Skin of body (tissue), 2 donors: ENCODE data around the gene MAP3K8. TPM values are rescaled to one million over a fixed set of nuclear protein-coding genes. Genes with fewer than 3 reads are reported as not detected.
"Not testable (repeated sequence)": the region's sequence is repeated elsewhere in the genome, so short reads cannot be mapped to it uniquely, and the experiment has no call there.

Experiments used
- DNase-seq: peaks from one replicate; lab custom pipeline; 2025; lab: John Stamatoyannopoulos, UW
- total RNA-seq: library from RNA; depleted of rRNA; stranded (reverse); fragments of >200 nt; gene quantifications from one replicate; pipeline ENCODE4 v1.2.3, GENCODE V29; 2014

Gene MAP3K8
- total RNA-seq, 1 donor from 2014 or later = 25.5 TPM

DNA sequence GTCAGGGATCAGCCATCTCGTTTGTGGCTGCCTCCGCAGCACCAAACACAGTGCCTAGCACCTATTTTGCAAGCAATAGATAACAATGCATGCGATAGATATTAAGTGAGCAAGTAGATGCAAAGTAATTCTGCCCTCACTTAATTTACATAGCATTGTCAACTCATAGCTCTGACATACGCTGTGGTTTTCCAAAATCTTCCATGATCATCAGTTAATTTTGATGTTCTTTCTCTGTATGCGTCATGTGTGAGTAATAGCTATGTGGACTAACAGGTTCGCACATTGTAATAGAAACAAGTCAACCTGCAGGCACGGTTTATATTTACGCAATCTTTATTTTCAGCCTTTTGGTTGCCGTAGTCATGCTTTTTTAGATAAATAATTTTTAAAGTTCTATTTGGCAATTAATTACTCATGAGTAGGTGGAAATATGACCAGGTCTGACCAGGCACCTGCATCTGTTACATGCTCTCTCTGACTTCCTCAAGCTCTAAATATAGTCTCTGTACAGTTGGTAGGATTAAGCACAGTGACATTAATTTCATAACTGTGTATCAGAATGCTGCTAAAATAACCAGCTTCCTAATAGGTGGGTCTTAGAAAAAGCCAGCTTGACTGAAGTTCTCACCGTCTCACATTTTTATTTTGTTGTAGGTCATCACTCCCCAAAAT lies 13.3 kb downstream of the MAP3K8 start:
- no peak for DNase-seq

DNA sequence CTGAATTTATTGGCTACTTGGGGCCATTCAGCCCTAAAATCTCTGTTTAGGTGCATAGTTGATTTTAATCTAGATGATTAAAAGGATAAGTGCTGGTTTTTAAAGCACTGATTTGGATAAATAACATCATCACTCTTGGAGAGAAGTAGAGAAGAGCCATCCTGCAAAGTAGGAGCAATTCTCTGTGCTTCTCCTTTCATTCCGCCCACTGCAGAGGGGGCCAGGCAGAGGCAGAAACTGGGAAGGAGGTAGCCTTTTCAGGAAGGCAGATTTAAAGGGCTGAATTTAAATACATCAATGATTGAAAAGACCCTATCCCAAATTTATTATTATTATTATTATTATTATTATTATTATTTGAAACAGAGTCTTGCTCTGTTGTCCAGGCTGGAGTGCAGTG lies 14.1 kb downstream of the MAP3K8 start:
- DNase-seq = no peak

DNA sequence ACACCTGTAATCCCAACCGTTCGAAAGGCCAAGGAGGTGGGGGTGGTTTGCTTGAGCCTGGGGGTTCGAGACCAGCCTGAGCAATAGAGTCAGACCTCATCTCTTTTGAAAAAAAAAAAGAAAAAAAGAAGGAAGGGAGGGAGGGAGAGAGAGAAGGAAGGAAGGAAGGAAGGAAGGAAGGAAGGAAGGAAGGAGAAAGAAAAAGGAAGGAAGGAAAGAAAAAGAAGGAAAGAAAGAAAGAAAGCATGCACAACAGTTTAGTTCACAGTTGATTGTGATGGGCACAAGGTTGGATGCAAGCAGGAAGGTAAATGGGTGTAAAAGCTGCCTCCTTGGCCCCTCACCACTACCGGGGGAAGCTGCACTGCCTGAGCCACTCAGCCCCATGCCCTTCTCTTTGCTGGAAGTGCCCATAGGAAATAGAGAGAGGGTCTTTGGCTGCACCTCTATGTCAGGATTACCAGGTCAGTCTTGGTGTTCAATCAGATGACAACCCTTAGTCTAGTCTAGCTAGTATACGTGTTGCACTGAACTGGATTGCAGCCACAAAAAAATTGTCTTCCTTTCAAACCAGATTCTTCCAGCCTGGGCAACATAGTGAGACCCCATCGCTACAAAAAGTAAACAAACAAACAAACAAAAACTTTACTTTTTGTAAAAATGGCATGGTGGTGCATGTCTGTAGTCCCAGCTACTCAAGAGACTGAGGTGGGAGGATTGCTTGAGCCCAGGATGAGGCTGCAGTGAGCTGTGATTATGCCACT lies 20.0 kb downstream of the MAP3K8 start:
- no peak for DNase-seq

DNA sequence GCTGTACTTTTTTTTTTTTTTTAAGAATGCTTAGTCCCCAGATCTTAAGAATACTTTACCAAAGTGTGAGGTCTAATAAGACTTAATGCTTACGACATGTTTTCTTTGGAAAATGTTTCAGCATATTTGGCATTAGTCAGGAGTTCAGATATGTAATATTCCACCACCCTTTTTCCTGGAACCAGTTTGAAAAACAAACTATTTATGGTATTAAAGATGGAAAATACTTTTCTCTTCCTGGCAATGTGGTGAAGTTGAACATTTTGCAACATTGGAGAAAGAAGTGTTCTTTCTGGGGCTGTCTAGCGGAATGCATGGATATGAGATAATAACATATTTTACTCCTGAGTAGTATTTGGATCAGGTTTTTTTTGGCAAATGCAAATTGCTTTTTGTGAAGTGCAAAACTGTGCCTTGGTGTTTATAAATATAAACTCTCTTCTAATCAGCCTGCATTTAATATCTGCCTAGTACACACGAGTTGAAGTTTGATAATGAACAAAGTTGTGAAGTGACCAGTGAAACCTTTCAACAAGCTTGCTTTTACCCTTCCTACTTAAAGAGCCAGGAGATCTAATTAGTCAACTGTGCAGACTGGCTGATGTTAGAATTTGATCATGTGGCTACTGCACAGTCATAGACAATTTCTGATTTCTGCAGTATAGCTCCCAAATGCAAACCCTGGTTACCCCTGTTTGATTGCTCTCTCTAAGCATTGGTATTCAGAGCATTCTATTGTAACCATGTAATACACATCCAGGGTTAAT lies 20.9 kb downstream of the MAP3K8 start:
- peak; percentile 91 for DNase-seq

DNA sequence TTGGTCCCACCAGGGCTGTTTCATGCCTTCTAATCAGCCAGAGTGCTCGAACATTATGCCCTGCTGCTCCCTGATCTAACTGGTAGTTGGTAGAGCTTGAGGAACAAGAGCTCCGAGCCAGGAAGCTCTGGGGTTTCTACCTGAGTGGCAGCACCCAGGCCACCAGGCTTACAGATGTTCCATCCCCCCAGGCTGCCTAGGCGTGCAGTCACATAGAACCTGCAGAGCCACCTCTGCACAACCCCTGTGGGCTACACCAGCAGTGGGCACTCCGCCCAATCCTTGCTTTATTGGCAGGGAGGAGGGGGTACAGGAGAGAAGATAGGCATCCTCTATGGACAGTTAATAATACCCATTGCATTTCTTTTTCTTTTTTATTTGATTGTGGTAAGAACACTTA lies 21.8 kb downstream of the MAP3K8 start:
- DNase-seq = no peak

DNA sequence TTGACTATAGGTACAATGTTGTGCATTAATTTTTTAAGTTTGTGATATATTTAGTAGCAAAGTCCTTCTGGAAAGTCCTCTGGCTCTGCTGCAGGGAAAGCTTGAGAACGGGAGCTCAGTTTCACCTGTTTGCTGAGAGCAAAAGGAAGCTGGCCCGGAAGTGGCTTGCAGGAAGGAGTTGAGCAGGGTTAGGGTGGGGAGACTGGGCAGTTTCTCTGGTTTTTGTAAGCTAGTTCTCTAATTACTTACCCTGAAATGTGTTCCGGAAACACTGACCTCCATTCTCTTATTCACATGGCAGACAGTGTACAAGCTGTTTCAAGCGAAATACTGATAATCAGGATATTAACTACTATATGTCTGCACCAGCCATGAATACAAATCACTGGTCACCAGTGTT lies 22.3 kb downstream of the MAP3K8 start:
- DNase-seq = no peak

DNA sequence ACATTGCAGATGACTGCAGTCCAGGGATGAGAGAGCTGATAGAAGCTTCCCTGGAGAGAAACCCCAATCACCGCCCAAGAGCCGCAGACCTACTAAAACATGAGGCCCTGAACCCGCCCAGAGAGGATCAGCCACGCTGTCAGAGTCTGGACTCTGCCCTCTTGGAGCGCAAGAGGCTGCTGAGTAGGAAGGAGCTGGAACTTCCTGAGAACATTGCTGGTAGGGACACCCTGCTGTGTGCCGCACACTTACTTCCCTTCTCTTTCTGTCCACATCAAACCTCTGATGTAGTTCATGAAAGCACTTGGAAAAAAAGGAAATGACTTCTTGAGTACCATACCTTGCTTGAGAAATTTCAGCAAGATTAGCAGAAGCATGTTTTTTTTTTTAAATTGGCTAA lies 25.3 kb downstream of the MAP3K8 start:
- DNase-seq = no peak

DNA sequence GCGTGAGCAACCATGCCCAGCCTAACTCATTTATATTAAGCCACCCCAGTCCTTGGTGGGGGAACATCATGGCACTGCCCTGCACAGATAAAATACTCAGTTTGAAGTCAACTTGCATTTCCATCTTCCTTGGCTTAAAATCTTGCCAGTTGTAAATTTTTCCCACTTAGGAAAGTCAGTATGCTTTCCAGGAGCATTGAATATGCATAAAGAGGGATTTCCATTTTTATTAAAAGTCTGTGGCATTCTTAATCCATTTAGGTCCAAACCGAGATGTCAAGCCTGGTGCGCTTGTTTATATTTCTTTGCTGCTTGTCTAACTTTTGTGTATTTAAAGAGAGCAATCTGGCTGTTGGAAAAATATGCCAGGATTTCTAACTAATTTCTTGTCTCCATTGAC lies 26.1 kb downstream of the MAP3K8 start:
- DNase-seq = no peak

DNA sequence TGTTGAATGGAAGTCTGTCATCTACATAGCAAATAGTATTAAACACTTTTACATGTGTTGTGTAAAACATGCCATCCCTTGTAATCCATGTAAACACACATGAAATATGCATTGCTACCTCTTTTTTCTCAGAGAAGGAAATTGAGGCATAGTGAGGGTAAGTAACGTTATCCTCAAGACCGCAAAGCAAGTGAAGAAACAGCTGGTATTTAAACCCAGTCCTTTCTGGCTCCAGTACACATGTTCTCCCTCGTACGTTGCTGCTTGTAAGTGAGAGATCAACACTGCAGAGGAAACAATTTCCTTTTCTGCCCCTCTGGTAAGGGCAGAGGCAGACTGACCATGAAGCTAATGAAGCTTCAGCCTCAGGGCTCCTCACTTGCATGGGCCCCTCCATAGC lies 28.5 kb downstream of the MAP3K8 start:
- no peak for DNase-seq

DNA sequence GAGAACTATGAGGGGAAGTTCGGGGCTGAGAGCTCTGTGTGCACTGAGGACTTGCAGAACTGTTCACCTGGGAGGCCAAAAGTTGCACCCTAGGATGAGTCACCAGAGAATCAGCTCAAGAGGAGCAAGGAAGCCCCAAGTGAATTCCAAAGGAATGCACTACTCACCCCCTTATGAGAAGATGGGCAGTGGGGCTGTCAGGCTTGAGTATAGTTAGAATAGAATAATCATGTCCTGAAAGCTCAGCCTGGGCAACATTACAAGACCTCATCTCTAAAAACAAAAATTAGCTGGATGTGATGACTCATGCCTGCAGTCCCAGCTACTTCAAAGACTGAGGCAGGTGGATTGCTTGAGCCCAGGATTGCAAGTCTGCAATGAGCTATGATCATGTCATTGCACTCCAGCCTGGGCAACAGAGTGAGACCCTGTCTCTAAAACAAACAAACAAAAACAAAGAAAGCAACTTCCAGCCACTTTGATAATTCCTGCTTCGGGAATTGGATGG lies 30.0 kb downstream of the MAP3K8 start:
- DNase-seq = no peak

DNA sequence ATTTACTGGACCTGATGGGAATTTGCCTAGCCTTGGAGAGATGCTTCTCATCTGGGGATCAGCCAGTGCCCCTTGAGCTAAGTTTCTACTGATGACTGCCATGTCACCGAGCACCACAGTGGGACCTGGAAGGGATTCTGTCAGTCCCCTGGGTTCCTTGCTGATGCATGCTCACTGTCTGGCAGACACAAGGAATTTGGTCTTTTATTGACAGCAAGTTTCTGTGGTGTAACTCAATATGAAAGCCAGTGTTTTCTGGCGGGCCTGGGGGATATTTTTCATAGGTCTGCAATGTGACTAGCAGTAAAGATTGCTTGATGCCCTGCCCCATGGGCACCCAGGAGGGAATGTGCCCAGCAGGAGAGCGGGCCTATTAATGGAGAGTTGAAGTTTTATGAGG lies 30.7 kb downstream of the MAP3K8 start:
- DNase-seq = no peak

DNA sequence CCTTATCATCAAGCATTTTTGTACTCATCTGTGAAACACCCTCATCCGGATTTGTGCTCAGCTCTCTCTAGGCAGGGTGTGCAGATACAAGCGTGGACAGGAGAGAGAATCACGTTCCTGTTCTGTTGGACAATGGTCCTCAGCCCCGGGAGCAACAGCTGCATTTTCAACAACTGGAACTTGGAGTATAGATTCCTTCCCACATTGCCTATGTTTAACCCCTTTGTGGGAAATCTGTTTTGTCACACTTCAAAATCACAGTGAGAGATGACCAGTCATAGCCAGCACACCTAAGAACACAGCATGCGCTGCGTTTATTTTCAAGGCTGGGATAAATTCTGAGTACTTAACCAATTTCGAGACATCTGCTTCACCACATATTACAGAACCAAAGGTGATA lies 32.5 kb downstream of the MAP3K8 start:
- no peak for DNase-seq

DNA sequence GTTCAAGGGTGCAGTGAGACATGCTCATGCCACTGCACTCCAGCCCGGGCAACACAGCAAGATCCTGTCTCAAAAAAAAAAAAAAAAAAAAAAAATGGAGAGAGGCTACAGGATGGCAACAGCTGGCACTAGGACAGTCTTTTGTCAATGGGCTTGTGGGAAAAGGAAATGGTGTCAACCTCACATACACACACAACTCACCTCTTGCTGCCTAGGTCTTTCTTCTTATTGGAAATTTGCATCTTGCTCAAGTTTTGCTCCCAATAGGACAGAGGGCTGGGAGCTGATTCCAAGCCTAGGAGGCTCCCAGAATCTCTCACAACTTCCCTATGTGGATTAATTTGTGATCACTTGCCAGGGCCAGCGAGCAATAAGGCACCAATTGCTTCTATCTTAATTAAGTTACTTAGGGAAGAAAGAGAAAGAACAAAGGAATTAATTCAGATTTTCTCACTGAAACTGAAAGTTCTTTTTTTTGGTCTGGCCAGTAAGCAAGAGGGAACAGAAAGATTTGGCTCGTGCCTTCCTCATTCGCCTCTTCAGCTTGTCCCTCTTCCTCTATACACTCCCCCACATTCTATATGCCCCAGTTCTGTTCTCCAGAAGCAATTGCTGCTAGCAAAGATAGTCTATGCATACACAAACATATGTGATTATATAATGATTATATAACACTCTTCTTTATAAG lies 33.8 kb downstream of the MAP3K8 start:
- DNase-seq = no peak

DNA sequence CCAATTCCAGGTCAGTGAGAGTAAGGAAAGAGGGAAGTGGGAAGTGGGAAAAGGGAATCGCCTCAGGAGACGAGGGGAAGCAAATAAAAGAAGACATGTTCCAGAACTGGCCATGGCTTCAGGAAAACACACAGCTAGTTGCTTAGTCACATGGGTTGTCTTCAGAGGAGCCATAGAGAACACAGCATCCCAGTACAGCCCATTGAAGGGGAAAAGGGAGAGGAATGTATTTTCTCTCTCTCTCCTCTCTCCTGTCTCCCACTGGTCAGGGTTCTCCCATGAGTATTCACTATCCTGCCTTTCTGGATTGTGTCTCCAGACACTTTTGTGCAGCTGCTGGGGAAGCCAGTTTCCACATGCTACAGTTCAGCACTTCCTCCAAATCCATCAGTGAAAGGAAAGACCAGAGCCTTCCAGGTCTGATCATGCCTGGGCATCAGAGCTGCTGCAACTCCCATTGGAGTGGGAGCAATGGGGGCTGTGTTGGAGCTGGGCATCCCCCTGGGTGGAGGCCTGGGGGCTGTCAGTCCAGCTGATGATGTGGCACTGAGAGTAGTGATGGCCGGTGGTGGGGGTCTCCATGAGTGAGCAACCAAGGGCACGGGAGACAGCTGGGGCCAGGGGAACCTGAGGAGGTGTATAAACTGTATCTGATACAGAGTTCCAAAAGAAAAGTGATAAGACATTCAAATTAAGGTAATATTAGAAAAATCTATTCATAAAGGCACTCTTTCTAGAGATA lies 38.6 kb downstream of the MAP3K8 start:
- DNase-seq = no peak

DNA sequence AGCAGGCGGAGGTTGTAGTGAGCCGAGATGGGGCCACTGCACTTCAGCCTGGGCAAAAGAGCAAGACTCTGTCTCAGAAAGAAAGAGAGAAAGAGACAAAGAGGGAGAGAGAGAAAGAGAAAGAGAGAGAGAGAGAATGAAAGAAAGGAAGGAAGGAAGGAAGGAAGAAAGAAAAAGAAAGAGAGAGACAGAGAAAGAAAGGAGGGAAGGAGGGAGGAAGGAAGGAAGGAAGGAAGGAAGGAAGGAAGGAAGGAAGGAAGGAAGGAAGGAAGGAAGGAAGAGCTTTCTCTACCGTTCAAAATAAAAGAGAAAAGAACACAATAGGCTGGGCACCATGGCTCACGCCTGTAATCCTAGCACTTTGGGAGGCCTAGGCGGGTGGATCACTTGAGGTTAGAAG lies 41.5 kb downstream of the MAP3K8 start:
- DNase-seq = not testable (repeated sequence)

DNA sequence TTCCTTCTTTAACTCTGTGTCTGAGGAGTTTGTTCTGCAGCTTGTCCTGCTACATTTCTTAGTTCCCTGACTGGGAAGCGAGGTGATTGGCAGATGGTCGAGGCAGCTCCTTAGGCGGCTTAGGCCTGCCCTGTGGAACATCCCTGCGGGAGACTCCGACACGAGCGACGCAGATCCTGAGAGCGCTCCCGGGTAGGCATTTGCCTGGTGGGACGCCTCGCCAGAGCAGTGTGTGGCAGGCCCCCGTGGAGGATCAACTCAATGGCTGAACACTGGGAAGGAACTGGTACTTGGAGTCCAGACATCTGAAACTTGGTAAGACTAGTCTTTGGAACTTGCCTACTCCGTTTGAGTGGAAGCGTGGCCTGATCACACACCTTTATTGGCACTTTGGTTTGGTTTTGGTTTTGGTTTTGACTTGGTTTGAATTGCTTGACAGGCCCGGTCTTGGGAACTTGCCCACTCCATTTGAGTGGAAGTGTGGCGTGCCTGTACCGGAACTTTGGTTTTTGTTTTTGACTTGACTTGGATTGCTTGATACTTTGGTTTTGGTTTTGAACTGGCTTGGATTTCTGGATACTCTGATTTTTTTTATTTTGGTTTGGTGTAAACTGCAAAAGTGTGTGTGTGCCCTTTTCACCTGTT lies 42.6 kb downstream of the MAP3K8 start:
- DNase-seq = no peak

DNA sequence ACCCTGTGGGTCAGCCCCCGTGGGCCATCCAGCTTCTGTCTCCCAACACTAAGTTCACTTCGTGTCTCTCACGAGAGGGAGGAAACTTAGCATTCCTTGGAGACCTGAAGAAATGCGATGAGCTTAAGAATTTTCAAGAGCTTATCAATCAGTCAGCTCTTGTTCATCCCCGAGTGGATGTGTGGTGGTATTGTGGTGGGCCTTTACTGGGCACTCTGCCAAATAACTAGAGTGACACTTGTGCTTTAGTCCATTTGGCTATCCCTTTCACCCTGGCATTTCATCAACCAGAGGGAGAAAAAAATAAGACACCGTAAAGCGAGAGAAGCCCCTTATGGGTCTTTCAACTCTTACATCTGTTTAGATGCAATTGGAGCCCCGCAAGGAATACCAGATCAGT lies 45.5 kb downstream of the MAP3K8 start:
- not testable (repeated sequence) for DNase-seq

DNA sequence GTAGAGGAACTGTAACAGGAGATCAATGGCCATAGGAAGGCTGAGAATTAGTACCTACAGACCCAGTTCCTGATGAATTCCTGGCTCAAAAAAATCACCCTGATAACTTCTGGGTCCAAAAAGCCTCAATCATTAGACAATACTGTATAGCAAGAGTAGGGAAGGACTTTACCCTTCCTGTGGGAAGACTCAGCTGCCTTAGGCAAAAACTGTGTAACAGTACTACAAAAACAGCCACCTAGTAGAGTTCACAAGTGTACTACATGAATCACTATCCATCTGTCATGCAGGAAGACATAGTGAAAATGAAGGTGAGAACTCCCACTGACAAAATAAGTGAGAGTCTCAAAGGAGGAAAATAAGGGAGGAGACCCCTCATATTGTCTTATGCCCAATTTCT lies 47.6 kb downstream of the MAP3K8 start:
- no peak for DNase-seq

DNA sequence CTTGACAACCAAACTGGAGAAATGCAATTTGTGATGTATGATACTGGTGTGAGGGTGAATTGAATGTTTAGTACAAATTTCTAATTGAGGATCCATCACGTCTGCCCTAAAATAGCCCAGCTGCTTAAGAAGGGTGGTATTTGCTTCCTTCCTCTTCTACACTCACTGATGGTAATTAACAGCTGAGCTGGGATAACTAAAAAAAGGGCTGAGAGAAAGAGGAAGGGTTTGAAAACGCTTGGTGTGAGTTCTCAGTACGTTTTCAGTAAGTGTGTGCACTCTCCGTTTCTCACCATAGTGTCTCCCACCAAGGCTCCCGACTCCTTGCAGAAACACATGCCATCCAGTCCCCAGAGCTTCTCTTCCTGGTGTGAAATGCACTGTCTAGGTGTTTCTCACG lies 54.3 kb downstream of the MAP3K8 start:
- DNase-seq = no peak

DNA sequence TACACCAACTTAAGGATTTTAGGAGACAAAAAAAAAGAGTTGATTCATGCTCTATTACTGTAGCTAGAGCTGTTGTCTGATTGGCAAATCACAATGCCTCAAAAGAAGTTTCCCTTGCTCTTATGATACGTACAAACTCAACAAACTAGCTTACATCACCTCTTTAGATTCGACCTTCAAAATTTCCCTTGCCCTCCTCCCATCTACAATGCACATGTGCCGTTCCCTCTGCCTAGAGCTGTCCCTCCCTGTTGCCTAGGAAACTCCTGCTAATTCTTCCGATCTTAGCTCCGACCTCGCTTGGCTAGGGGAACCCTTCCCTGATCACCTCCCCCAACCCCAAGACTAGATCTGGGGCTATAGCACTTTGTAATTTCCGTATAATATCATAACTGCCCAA lies 55.4 kb downstream of the MAP3K8 start:
- DNase-seq = no peak
